NCI-H2196 treated with DMSO at 0.1 percent for 48 hours (cell line): Measurements from ENCODE around the gene TRPM2.
"Not testable (repeated sequence)": the region's sequence is repeated elsewhere in the genome, so short reads cannot be mapped to it uniquely, and the experiment has no call there.

Source experiments
- DNase-seq: peaks from one replicate; lab custom pipeline; 2025; ENCODE audit not compliant: unreplicated experiment; lab: John Stamatoyannopoulos, UW

Gene TRPM2

DNA sequence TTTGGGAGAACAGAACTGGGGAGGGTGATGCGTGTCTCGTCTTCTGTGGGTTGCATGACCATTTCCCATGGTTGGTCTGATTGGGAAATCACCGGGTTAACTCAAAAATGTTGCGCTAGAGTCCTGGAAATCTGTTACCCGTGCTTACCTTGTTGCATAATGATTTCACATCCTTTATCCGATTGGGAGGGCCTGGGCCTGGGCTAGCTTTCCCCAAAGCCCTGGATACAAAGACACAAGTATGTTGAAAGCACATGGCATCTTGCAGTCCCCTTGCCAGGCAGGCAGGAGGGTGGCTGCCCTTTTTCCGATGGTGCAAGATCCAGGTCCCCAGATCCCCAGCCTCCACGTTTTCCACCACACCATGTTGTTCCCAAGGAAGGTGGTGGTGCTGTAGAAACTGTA lies 582 bp downstream of the TRPM2 start:
- no peak for DNase-seq

DNA sequence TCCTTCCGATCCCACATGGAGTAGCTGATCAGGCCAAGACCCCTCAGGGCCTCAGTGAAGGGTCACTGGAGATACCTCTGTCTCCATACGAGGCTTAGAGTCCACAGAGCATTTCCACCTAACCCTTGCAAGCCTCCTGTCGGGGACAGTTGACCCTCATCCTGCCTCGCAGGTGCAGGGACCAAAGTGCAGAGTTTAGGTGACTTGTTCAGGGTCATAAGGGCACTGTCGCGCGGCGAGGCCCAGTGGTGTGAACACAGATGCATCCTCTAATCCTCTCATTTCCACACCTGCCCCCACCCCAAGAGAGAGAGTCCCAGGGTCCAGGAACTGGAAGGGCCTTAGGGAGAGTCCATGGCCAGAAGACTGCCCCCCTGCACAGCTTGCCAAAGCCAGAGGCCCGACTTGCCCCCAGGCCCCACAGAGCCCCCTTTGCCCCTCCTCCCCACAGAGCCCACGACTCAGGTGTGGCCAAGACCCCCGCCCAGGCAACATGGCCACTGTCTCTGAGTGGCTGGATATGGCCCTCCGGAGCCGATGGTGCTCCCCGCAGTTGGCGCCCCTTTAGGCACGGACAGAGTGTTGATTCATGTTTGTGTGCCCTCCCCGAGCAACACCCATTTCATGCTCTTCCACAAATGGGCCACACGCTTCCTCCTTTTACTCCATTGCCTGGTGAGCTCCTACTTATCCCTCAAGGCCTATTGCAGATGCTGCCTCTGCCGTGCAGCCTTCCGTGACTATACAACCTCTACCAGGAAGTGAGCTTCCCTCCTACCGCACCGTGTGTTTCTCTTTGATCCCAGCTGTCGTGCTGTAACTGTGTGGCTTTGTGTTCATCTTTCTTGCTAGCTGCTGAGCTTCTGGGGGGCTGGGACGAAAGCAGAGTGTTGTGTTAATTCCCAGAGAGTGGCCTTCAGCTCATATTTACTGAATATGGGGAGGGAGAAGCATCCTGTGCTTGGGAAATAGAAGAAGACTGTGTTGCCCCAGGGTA lies 1.7 kb downstream of the TRPM2 start:
- no peak for DNase-seq

DNA sequence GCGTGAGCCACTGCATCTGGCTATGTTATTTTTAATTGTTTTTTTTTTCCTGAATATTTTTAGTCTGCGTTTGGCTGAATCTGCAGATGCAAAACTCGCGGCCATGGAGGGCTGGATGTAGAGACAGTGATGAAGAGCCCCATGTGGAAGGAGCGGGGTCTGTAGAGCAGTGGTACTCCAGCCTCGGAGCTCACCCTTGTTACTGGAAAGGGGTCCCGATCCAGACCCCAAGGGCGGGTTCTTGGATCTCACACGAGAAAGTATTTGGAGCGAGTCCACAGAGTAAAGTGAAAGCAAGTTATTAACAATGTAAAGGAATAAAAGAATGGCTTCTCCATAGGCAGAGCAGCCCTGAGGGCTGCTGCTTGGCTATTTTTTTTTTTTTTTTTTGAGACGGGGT lies 2.7 kb downstream of the TRPM2 start:
- DNase-seq, result no peak

DNA sequence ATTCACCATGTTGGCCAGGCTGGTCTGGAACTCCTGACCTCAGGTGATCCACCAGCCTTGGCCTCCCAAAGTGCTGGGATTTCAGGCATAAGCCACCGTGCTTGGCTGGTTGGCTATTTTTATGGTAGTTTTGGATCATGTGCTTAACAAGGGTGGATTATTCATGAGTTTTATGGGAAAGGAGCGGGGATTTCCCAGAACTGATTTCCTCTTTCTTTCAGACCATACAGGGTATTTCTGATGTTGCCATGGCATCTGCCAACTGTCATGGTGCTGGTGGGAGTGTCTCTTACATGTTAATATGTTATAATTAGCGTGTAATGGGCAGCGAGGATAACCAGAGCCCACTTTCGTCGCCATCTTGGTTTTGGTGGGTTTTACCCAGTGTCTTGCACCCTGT lies 3.2 kb downstream of the TRPM2 start:
- no peak for DNase-seq

DNA sequence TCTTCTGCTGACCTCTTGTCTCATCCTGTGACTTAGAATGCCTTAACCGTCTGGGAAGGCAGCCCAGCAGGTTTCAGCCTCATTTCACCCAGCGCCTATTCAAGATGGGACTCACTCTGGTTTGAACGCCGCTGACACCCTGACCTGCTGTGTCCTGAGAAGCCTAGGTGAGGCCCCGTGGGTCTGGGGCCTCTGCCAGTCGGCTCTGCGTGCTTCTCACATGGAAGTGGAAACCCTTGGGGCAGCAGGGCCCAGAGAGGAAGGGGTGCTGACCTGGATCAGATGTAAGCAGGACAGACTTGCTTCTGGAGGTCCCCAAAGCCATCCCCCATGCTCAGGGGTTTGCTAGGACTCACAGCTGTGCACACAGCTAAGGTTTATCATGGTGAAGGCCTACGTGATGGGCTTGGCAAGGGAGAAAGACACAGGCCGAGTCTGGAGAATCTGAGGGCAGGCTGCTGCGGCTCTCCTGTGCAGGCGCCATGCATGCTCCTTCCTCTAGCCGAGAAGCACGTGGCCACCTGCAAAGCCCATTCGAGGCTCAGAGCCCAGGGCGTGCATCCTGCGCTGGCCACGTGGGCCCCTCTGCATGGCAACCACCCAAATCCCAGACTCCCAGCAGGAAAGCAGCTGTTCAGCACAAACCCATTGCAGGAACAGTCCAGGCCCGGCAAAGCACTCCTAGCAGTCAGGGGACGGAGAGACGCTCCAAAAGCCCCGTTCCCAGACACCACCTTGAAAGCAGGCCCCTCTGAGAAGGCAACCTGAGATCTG lies 3.8 kb downstream of the TRPM2 start:
- DNase-seq, result no peak

DNA sequence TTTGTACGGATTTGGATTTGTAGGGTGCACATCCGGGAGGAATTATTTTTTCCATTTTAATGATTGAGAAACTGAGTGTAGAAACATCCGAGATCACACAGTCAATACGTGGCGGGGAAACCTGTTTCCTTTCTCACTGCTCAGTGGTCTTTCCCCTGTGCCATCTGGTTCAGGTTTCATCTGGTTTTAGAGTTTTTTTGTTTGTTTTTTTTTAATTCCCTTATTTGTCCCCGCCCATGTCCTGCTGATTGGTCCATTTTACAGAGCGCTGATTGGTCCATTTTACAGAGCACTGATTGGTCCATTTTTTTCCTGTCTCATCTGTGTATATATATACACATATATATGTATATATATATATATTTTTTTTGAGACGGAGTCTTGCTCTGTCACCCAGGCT lies 6.0 kb downstream of the TRPM2 start:
- DNase-seq, result no peak

DNA sequence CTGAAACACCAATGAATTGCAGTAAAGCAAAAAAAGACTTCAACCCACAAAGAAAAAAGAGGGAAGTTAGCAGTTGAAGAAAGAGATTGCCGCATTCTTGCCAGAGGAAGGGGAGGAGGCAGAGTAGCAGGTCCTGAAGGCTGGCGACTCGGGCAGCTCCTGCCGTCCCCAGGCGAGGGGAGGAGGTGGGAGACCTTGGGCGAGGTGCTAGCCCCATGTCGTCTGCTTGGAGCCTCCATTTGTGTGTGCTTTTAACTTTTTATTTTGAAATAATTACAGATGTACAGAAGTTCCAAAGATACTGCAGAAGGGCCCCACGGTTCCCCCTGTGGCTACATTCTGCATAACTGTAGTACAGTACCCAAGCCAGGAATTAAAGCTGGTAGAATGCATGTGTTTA lies 6.7 kb downstream of the TRPM2 start:
- DNase-seq, result no peak

DNA sequence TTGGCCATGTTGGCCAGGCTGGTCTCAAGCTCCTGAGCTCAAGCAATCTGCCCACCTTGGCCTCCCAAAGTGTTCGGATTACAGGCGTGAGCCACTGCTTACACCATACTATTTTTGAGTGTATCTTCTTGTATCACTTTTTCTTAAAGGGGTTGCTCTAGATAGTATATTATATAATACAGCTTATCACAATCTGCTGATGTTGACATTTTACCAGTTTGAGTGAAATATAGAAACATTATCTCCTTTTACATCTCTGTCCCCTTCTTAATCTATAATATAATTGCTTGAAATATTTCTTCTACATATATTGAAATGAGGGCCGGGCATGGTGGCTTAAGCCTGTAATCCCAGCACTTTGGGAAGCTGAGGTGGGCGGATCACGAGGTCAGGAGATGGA lies 8.5 kb downstream of the TRPM2 start:
- not testable (repeated sequence) for DNase-seq

DNA sequence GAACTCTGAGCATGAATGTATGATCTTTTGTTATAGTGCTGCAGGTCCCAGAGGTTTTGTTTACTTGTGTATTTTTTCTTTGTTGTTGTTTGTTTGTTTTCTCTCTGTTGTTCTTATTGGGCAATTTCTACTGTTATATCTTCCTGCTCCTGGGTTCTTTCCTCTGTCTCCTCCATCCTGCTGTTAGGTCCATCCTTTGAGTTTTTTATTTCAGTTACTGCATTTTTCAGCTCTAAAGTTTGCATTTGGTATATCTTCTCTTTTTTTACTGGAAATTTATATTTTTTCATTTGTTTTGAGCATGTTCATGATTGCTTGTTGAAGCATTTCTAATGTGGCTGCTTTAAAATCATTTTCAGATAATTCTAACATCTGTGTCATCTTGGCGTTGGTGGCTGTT lies 9.9 kb downstream of the TRPM2 start:
- DNase-seq, result no peak

DNA sequence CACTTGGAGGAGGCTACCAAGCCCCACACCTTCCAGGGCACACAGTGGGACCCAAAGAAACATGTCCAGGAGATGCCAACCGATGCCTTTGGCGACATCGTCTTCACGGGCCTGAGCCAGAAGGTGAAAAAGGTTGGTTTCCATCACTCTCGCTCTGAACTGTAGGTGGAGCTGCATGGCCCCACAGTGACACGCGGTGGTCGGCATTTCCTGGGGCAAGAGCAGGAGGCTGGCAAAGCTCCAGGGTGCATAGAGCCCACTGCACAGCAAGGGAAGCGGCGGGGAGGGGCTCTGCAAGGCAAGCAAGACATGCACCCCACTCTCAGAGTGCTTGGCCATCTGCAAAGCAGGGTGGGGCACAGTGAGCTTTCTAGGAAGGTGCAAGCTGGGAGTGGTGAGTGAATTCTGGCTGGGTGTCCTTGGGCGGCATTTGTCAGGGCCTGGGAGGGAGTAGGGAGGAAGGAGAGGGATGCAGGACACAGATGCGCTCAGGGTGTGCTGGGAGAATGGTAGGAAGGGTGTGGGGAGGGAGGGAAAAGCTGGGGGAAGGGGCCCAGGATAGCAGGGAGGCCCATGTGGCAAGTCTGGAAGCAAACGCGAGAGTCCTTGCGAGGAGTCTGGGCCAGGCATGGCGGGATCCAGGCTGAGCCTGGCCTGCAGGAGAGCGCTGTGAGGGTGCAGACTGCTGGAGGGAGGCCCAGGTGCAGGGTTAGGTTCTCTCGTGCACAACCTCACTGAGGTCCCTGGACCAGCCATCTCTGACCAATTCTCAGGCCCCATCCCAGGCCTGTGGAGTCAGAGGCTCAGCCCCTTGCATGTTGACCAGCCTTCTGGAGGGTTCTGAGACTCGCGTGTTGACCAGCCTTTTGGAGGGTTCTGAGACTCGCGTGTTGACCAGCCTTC lies 11.0 kb downstream of the TRPM2 start:
- DNase-seq, result no peak

DNA sequence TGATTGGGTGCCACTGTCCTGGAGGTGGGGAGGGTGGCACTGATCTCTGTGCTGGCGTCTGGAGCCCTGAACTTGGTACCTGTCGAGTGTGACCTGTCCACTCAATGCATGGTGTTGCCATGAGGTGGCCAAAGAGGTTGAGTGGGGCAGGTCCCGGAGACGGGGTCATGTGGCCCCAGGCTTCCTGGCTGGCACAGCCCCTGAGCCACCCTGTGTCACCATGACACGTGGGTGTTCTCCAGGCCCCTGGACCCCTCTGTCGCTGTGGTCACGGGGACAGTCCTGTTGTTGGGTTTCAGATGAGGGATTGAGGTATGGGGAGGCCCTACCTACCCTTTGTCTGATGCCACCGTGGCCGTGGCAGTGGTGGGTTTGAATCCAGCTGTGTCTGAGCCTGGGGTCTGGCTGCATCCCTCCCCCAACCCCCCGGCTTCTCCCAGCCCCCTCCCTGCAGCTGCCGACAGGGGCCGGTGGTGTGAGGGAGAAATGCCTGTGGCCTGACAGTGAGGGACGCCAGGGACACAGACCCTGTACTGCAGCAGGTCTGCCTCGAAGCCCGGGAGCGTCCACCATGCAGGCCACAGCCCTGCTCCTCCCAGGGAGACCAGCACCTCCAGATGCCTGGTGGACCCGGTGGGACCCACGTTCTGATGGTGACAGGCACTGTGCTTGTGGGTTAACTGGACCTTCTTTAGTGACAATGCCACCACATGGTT lies 12.0 kb downstream of the TRPM2 start:
- DNase-seq, result no peak

DNA sequence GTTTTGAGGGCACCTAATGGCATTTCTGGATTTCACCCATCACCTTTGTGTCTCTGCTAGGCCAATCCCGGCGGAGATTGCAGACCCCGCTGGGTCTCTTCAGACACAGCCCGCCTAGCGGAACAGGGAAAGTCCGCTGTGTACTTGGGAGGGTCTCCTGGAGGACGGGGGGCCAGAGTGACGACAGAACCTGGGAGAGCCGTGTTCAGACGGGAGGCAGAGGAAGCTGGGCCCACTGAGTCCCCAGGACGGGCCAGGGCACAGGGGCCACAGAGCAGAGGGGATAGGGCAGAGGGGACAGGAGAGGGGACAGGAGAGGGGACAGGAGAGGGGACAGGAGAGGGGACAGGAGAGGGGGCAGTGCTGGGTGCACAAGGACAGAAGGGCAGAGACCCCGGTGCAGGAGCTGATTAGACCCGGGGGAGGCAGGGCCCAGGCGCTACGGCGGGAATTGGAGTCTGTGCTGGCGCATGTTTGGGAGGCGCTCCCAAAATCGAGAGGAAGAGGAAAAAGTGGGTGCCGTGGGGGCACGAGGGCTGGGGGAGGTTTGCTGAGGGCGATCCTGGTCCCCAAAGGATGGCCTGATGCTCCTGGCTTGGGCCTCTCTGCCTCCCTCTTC lies 12.7 kb downstream of the TRPM2 start:
- no peak for DNase-seq

DNA sequence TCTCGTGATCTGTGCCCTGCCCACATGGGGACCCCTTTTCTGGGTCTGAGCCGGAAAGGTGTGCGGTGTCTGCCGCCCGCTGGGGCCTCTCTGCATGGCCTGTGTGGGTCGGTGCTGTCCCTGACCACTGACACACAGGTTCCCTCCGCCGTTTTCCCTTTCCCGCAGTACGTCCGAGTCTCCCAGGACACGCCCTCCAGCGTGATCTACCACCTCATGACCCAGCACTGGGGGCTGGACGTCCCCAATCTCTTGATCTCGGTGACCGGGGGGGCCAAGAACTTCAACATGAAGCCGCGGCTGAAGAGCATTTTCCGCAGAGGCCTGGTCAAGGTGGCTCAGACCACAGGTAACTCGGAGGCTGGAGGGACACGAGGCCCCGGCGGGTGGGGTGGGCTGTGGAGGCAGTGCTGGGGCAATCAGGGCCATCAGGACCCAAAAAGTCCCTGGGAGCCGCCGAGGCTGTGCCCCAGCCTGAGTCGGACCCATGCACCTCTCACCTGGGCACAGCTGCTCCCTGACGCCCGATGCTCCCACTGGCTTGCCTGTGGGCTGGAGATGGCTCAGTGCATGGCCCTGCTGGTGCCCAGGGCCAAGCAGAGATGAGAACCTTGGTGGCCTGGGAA lies 13.3 kb downstream of the TRPM2 start:
- no peak for DNase-seq

DNA sequence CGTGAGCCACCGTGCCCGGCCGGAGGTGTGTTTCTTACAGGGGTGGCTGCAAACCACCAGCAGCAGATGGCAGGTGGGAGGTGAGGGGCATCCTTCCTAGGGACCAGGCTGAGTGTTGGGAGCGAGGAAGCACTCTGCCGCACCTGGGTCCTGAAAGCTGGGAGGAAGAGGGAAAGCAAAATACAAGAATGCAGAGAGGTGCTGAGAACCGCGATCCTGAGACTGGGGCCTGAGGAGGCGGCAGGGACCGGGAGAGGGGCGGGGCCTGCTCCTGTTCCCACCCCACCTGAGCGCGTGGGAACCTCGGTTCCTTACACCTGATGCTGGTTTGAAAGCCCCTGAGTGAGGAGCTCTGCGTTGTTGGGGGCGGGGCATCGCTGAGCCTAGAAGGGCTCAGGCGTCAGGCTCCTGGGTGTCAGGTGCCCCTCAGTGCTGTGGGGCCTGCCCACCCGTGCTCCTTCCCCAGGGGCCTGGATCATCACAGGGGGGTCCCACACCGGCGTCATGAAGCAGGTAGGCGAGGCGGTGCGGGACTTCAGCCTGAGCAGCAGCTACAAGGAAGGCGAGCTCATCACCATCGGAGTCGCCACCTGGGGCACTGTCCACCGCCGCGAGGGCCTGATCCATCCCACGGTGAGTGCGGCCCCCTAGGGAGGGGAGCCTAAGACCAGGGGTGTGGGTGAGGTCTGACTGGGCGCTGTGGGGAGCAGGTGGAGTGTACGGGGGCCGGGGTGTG lies 15.5 kb downstream of the TRPM2 start:
- DNase-seq, result no peak

DNA sequence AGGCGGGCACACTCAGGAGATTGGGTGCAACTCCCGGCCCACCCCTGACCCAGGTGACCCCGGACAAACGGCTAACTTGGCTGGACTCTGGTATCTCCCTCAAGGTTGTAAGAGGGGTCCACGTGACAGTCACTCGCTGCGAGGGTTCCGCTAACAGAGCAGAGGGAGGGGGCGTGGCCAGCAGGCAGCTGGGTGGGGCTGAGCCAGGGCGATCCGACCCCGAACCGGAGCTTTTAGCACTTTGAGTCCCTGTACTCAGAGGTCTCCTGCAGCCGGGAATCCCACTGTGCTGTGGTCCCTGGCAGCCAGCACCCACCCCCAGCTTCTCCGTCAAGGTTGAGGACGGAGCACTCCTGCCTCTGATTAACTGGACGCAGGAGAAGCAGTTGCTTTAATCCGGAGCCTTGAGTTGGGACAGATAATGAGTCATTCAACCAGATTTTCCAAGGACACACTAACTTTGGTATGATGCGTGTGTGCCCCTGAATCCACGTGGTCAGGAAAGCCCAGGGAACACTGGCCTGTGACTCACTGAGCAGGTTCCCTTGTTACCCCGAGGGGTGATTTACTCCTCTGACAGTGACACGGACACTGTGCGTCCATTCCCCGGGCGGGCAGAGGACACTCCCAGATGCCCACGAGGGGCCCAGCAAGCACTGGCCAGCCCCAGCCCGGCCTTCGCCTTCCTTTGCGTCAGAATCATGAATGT lies 16.8 kb downstream of the TRPM2 start:
- no peak for DNase-seq

DNA sequence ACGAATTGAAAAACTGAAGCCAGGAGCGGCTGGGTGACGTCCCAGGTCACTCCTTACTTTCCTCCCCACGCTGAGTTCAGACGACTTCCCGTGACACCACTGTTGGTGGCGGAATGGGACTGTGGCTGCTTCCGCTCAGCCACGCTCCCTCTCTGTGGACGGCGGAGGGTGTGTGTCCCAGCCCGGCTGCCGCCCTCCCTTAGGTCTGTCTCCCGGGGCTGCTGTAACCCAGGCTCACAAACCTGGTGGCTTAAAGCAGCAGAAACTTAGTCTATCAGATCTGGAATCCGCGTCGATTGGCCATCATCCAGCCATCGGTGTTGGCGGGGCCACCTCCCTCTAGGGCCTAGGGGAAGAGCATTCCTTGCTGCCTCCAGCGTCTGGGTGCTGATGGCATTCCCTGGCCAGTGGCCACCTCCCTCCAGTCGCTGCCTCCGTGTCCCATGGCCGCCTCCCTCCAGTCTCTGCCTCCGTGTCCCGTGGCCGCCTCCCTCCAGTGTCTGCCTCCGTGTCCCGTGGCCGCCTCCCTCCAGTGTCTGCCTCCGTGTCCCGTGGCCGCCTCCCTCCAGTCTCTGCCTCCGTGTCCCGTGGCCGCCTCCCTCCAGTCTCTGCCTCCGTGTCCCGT lies 17.5 kb downstream of the TRPM2 start:
- no peak for DNase-seq

DNA sequence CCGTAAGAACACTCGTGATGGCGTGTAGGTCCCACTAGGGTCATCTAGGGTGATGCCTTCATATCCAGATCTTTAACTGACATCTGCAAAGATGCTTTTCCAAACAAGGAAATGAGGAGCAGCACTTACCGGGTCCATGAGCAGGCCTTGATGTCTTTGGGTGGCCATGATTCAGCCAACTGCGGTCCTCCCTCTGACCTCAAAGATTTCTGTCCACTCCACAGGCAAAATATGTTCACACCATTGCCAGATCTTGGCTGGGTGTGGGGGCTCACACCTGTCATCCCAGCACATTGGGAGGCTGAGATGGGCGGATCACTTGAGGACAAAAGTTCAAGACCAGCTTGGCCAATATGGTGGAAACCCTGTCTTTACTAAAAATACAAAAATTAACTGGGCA lies 18.2 kb downstream of the TRPM2 start:
- DNase-seq, result no peak

DNA sequence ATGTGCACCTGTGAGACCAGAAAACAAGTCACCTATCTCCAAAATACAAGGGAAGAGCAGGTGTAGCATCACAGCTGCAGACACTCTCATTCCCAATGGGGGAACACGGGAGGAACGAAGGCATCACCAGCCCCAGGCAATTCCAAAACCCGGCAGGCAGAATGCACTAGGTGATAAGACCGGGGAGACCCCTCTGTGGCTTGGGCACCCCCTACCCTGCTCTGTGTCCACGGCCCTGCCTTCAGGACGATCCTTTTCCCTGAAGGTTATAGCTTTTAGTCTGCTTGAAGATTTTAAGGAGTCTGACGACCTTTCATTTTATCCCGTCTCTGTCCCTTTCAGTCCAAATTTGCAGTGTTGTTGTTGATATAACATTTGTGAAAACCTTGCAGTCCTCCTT lies 19.2 kb downstream of the TRPM2 start:
- DNase-seq, result no peak
